LNCaP clone FGC (cell line): Measurements from ENCODE around the gene SETX.

ENCODE experiments used
- DNase-seq: peaks from one replicate; pipeline ENCODE4 v3.0.0-alpha.2; 2011; ENCODE audit warnings: low read depth
- H3K4me3 ChIP-seq: 2 replicates; pipeline ENCODE4 v1.5.1; 2011; ENCODE audit warnings: mild to moderate bottlenecking, low read depth, low read length, control low read depth
- TF ChIP-seq, protein P1 (sequence below): IDR thresholded peaks from 2 replicates; pipeline ENCODE4 v1.5.1; 2012; ENCODE audit warnings: mild to moderate bottlenecking; ENCODE audit not compliant: control insufficient read depth, insufficient read depth; ENCODE audit errors: extremely low read depth

Gene SETX

DNA sequence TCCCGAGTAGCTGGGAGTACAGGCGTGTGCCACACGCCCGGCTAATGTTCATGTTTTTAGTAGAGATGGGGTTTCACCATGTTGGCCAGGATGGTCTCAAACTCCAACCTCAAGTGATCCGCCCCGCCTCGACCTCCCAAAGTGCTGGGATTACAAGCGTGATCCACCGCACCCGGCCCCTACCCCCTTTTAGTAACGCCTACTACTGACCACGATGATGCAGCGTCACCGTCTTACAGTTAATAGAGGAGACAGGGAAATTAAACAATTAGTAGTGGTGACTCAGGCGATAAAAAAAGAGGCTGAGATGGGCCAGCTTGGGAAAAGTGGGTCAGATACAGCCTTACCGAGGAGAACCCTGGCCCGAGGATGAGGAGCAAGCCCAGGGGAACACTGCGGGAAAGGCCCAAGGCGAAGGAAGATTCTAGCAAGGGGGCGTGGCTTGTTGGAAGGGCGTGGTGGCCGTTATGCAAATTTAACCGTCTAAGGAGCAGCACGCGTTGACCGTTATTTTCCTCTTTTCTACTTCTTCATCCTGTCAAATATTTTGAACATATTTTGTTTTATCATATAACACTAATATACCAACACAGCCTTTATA, 1.6 kb upstream of the SETX start:
- no peak overlapping the region for H3K4me3 ChIP-seq
- no peak for DNase-seq
- TF ChIP-seq, protein P1, sequence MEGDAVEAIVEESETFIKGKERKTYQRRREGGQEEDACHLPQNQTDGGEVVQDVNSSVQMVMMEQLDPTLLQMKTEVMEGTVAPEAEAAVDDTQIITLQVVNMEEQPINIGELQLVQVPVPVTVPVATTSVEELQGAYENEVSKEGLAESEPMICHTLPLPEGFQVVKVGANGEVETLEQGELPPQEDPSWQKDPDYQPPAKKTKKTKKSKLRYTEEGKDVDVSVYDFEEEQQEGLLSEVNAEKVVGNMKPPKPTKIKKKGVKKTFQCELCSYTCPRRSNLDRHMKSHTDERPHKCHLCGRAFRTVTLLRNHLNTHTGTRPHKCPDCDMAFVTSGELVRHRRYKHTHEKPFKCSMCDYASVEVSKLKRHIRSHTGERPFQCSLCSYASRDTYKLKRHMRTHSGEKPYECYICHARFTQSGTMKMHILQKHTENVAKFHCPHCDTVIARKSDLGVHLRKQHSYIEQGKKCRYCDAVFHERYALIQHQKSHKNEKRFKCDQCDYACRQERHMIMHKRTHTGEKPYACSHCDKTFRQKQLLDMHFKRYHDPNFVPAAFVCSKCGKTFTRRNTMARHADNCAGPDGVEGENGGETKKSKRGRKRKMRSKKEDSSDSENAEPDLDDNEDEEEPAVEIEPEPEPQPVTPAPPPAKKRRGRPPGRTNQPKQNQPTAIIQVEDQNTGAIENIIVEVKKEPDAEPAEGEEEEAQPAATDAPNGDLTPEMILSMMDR = no peak

DNA sequence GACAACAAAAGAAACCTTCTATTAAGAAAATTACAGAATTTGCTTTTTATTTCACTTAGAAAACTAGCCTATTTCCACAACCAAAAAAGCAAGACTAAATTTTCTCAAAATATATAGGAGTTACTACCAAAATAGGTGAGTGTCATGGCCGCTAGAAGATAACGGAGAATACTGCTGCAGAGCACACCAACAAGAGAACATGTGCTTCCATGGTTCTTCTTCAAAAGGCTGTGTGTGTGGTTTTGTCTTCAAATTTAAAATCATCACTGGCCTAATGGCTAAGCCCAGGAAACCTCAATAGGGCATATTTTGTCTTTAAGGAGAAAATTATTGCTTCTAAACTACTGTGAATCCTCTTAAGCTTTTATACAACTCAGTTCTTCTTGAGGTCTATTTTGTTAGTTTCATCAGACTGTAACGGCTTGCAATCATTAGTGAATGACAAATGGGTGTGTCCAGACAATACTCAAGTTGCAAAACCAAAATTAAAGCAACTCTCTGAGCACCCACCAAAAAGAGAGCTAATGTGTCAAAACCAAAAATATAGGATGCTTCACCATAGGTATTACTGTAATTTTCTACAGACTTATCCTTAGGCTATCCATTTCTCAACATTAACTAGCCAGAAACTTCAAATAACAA, 3.3 kb downstream of the SETX start:
- H3K4me3 ChIP-seq = no peak overlapping the region
- TF ChIP-seq, protein P1 = no peak
- DNase-seq = no peak

DNA sequence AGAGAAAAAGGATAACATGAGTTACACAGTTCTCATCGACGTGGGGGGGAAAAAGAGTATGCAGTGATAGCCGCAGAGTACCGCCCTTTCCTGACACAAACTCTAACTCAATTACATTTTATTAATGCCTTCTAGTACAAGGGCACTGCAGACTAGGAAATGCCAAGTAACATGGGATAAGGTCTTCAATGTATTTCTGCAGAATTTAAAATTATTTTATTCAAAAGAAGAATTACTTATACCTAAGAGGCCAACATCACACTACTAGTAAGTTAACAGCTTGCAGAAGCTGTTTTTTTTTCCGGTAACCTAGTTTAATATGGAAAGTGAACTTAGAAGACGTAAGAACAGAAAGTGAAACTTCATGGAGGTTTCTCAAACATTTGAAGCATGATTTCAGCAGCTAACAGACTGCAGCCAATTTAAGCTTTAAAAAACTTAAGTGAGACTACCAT, 3.9 kb downstream of the SETX start:
- no peak for DNase-seq

DNA sequence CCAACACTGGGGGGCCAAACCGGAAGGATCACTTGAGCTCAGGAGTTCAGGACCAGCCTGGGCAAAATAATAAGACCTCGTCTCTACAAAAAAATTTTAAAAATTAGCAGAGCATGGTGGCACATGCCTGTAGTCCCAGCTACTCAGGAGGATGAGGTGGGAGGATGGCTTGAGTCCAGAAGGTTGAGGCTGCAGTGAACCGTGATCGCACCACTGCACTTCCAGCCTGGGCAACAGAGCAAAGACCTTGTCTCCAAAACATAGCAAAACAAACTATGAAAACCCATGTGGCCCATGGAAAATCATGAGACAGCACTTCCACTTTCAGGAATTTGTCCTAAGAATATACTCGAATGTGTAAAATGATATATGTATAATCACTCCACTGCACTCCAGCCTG, 6.1 kb downstream of the SETX start:
- no peak for DNase-seq
- TF ChIP-seq, protein P1 = no peak
- H3K4me3 ChIP-seq = no peak overlapping the region

More for the DNA sequence above, 3.9 kb downstream of the SETX start:
- TF ChIP-seq, protein P1 = no peak
- no peak overlapping the region for H3K4me3 ChIP-seq

DNA sequence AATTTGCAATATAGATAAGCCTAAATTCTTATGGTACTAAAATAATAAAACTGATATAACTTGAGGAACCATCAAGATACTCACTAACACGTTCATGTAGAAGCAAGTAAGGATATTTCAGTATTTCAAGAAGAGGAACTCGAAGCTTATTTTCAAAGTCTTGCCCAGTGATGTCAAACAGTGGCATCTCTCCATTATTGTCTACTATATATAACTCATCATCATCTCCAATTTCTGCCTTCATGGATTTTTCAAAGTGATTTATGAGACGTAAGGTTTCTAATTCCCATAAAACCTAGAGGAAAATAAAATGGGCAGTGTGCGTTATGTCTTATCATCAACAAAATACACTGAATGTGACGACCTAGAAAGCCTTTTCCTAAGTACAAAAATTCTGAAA, 8.6 kb downstream of the SETX start:
- TF ChIP-seq, protein P1 = no peak
- H3K4me3 ChIP-seq = no peak overlapping the region
- DNase-seq = no peak

DNA sequence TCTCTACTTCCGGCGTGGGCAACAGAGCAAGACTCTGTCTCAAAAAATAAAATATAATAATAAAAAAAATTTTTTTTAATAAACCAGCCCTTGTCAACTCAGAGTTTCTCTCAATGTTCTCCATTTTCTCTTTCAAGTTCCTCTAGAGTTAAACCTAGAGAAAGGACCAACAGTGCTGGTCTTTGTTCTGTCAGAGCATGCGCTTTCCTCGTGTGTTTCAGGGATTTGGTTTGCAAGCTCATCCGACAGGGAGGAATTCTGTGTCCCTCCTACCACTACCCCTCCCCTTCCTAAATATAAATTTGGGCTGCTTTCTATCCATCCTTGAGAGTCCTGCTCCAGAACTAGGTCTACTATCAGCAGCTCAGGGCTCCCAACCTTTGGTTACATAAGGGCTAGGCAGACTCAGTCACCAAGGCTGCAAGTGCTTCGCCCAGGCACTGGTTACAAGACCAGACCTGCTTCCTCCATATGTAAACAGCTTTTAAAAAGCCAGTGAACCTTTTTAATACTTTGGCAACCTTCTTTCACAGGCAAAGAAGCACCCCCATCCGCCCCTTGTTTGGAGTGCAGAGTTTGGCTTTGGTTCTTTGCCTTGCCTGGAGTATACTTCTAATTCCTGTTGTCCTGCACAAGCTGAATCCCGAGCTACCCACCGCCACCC, 13.5 kb downstream of the SETX start:
- H3K4me3 ChIP-seq = no peak overlapping the region
- no peak for DNase-seq
- TF ChIP-seq, protein P1 = no peak
